GM23248 (cell line): ENCODE data around the gene AFAP1.

Experiments
- EZH2 ChIP-seq: fragments of 200-600 bp; sonication (generic); IDR thresholded peaks from 2 replicates; pipeline ENCODE4 v1.6.1; 2018; ENCODE audit warnings: antibody characterized with exemption, mild to moderate bottlenecking; ENCODE audit not compliant: insufficient read depth, poor library complexity, severe bottlenecking
- EZH2phosphoT487 ChIP-seq: fragments of 200-600 bp; sonication (generic); IDR thresholded peaks from 2 replicates; pipeline ENCODE4 v1.6.1; 2018; ENCODE audit warnings: antibody characterized with exemption, moderate library complexity, mild to moderate bottlenecking, low read depth; ENCODE audit not compliant: insufficient read depth

DNA sequence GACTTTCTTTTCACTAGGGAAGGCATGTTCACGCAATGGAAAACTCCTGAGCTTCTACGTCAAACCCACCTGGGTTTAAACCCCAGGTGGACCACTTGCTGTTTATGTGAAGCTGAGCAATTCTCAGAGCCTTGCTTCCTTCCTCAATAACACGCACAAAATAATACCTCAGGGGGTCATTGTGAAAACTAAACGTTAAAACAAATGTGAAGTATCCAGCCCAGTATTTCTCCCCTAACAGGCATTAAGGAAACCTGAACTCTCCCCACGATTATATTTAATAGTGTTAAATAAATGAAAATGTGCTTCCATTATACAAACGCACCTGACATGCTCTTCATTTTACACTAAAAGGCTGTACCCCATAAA, 117.5 kb downstream of the AFAP1 start:
- TF ChIP-seq EZH2 (no peak), EZH2phosphoT487 (no peak)
